HepG2 (cell line): ENCODE measurements around the gene TSNAXIP1. TPM values are rescaled to one million over a fixed set of nuclear protein-coding genes. Genes with fewer than 3 reads are reported as not detected.
A peak's percentile ranks its signal among the peaks of the same experiment; 100 is the strongest.

Experiments
- AKAP8 ChIP-seq: sonication (generic); formaldehyde crosslinking; IDR thresholded peaks from 2 replicates; pipeline ENCODE4 v1.5.1; 2020; ENCODE audit warnings: mild to moderate bottlenecking, missing genetic modification reagents
- CEBPG ChIP-seq: IDR thresholded peaks from 2 replicates; pipeline ENCODE4 v1.6.1; 2016
- CENPT ChIP-seq: sonication (generic); formaldehyde crosslinking; IDR thresholded peaks from 2 replicates; pipeline ENCODE4 v1.8.0; 2022; ENCODE audit warnings: low read depth, mild to moderate bottlenecking, moderate library complexity, missing genetic modification reagents
- GATAD1 ChIP-seq: IDR thresholded peaks from 2 replicates; pipeline ENCODE4 v1.6.1; 2016; ENCODE audit warnings: missing genetic modification reagents, missing compliant biosample characterization
- HMG20B ChIP-seq: conservative IDR thresholded peaks from 2 replicates; pipeline ENCODE4 v1.6.1; 2016; ENCODE audit warnings: missing genetic modification reagents, missing compliant biosample characterization
- HOXA5 ChIP-seq: sonication (generic); formaldehyde crosslinking; IDR thresholded peaks from 2 replicates; pipeline ENCODE4 v1.4.0; 2020; ENCODE audit warnings: missing genetic modification reagents
- IKZF4 ChIP-seq: sonication (generic); formaldehyde crosslinking; IDR thresholded peaks from 2 replicates; pipeline ENCODE4 v1.5.1; 2020; ENCODE audit warnings: borderline replicate concordance, mild to moderate bottlenecking, low read depth, missing genetic modification reagents; ENCODE audit errors: not compliant biosample characterization
- PAWR ChIP-seq: sonication (generic); formaldehyde crosslinking; IDR thresholded peaks from 2 replicates; pipeline ENCODE4 v1.4.0; 2020; ENCODE audit warnings: missing genetic modification reagents, mild to moderate bottlenecking, borderline replicate concordance
- PCBP2 ChIP-seq: fragments of 200-400 bp; formaldehyde crosslinking; optimal IDR thresholded peaks from 2 replicates; pipeline ENCODE3; 2018; ENCODE audit warnings: low read length, low read depth; ENCODE audit not compliant: poor library complexity, severe bottlenecking
- REPIN1 ChIP-seq: sonication (generic); formaldehyde crosslinking; IDR thresholded peaks from 2 replicates; pipeline ENCODE4 v1.8.0; 2022; ENCODE audit warnings: missing genetic modification reagents, low read depth, mild to moderate bottlenecking, borderline replicate concordance
- SSRP1 ChIP-seq: IDR thresholded peaks from 2 replicates; pipeline ENCODE4 v1.6.1; 2016; ENCODE audit warnings: control low read depth
- TARDBP ChIP-seq: sonication (generic); formaldehyde crosslinking; IDR thresholded peaks from 2 replicates; pipeline ENCODE4 v1.8.0; 2022; ENCODE audit warnings: mild to moderate bottlenecking, missing genetic modification reagents
- TBP ChIP-seq: sonication (generic); formaldehyde crosslinking; IDR thresholded peaks from 2 replicates; pipeline ENCODE4 v1.5.0; 2020; ENCODE audit warnings: missing genetic modification reagents
- TFE3 ChIP-seq: IDR thresholded peaks from 2 replicates; pipeline ENCODE4 v1.6.1; 2016
- ZNF513 ChIP-seq: sonication (generic); formaldehyde crosslinking; conservative IDR thresholded peaks from 2 replicates; pipeline ENCODE4 v1.5.0; 2020; ENCODE audit warnings: missing genetic modification reagents
- ZNF557 ChIP-seq: sonication (generic); formaldehyde crosslinking; IDR thresholded peaks from 2 replicates; pipeline ENCODE4 v1.4.0; 2020; ENCODE audit warnings: missing genetic modification reagents
- ZNF577 ChIP-seq: sonication (generic); formaldehyde crosslinking; IDR thresholded peaks from 2 replicates; pipeline ENCODE4 v1.4.0; 2020; ENCODE audit warnings: mild to moderate bottlenecking, low read depth, missing genetic modification reagents, borderline replicate concordance
- polyA plus RNA-seq, 8 experiments: library from polyadenylated mRNA; depleted of rRNA in 3 of 8; stranded (reverse) in 7 of 8; unstranded in 1 of 8; fragments of >200 nt; fragmentation: Illumina TruSeq in 4 of 8; extraction: Trizol in 4 of 8; gene quantifications; 2 replicates each; pipeline versions ENCODE4 v1.2.1 to v1.2.3, GENCODE V29; 2011 to 2016; ENCODE audit warnings: low read depth in 4 of 8, missing spikeins in 1 of 8, mixed read lengths in 1 of 8; ENCODE audit not compliant: insufficient read depth in 1 of 8
- total RNA-seq, 5 experiments: library from RNA; depleted of rRNA; stranded (reverse); fragments of >200 nt; fragmentation: Illumina TruSeq; extraction: Trizol; gene quantifications; 2 replicates each; pipeline ENCODE4 v1.2.3, GENCODE V29; 2016; ENCODE audit warnings: low read depth in 1 of 5
- TF ChIP-seq, protein P1 (sequence below): sonication (generic); formaldehyde crosslinking; IDR thresholded peaks from 2 replicates; pipeline ENCODE4 v1.4.0; 2020; ENCODE audit warnings: low read depth, mild to moderate bottlenecking, missing genetic modification reagents
- TF ChIP-seq, protein P2 (sequence below): sonication (generic); formaldehyde crosslinking; IDR thresholded peaks from 2 replicates; pipeline ENCODE4 v1.4.0; 2020; ENCODE audit warnings: missing genetic modification reagents
- TF ChIP-seq, protein P3 (sequence below): sonication (generic); formaldehyde crosslinking; IDR thresholded peaks from 2 replicates; pipeline ENCODE4 v1.8.1; 2022; ENCODE audit warnings: low read depth, mild to moderate bottlenecking, missing genetic modification reagents

TSNAXIP1 gene
- total and polyA plus RNA-seq, 2 of the 13 experiments (the other 11 are each of a cell fraction or from before 2014, with no cell fraction given) = 0.37 to 0.86 TPM

GRCh38 chr16:67847064-67847861 is 40.6 kb downstream of the TSNAXIP1 start, which contains the start of gene CENPT (continued):
- TF ChIP-seq TFE3 (CRISPR knock-in tag) (peak; percentile 16; the same call in 1 of the 2 replicates), TARDBP (CRISPR knock-in tag) (no peak), REPIN1 (no peak), GATAD1 (peak; percentile 22; the same call in 1 of the 2 replicates), HMG20B (CRISPR knock-in tag) (0 out of 2 replicates have a peak, but pooled peaks have one; percentile 42), HOXA5 (CRISPR knock-in tag) (no peak), CENPT (CRISPR knock-in tag) (no peak), ZNF577 (CRISPR knock-in tag) (no peak), ZNF557 (CRISPR knock-in tag) (no peak), PCBP2 (no peak), IKZF4 (CRISPR knock-in tag) (peak; percentile 29), PAWR (CRISPR knock-in tag) (no peak), ZNF513 (CRISPR knock-in tag) (no peak), AKAP8 (CRISPR knock-in tag) (no peak), SSRP1 (CRISPR knock-in tag) (no peak), CEBPG (CRISPR knock-in tag) (no peak), TBP (no peak)
- TF ChIP-seq, protein P1, sequence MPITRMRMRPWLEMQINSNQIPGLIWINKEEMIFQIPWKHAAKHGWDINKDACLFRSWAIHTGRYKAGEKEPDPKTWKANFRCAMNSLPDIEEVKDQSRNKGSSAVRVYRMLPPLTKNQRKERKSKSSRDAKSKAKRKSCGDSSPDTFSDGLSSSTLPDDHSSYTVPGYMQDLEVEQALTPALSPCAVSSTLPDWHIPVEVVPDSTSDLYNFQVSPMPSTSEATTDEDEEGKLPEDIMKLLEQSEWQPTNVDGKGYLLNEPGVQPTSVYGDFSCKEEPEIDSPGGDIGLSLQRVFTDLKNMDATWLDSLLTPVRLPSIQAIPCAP = no peak
- TF ChIP-seq, protein P2, sequence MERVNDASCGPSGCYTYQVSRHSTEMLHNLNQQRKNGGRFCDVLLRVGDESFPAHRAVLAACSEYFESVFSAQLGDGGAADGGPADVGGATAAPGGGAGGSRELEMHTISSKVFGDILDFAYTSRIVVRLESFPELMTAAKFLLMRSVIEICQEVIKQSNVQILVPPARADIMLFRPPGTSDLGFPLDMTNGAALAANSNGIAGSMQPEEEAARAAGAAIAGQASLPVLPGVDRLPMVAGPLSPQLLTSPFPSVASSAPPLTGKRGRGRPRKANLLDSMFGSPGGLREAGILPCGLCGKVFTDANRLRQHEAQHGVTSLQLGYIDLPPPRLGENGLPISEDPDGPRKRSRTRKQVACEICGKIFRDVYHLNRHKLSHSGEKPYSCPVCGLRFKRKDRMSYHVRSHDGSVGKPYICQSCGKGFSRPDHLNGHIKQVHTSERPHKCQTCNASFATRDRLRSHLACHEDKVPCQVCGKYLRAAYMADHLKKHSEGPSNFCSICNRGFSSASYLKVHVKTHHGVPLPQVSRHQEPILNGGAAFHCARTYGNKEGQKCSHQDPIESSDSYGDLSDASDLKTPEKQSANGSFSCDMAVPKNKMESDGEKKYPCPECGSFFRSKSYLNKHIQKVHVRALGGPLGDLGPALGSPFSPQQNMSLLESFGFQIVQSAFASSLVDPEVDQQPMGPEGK = peak; percentile 31; the same call in 1 of the 2 replicates
- TF ChIP-seq, protein P3, sequence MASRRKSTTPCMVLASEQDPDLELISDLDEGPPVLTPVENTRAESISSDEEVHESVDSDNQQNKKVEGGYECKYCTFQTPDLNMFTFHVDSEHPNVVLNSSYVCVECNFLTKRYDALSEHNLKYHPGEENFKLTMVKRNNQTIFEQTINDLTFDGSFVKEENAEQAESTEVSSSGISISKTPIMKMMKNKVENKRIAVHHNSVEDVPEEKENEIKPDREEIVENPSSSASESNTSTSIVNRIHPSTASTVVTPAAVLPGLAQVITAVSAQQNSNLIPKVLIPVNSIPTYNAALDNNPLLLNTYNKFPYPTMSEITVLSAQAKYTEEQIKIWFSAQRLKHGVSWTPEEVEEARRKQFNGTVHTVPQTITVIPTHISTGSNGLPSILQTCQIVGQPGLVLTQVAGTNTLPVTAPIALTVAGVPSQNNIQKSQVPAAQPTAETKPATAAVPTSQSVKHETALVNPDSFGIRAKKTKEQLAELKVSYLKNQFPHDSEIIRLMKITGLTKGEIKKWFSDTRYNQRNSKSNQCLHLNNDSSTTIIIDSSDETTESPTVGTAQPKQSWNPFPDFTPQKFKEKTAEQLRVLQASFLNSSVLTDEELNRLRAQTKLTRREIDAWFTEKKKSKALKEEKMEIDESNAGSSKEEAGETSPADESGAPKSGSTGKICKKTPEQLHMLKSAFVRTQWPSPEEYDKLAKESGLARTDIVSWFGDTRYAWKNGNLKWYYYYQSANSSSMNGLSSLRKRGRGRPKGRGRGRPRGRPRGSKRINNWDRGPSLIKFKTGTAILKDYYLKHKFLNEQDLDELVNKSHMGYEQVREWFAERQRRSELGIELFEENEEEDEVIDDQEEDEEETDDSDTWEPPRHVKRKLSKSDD (CRISPR knock-in tag) = no peak; the same call in 1 of the 2 replicates
